ENCODE measurements around the gene SLCO3A1. TPM values are rescaled to one million over a fixed set of nuclear protein-coding genes. Genes with fewer than 3 reads are reported as not detected.

SLCO3A1 gene
- total RNA-seq, 2 experiments from 2014 or later: 8.5 to 40.0 TPM

DNA sequence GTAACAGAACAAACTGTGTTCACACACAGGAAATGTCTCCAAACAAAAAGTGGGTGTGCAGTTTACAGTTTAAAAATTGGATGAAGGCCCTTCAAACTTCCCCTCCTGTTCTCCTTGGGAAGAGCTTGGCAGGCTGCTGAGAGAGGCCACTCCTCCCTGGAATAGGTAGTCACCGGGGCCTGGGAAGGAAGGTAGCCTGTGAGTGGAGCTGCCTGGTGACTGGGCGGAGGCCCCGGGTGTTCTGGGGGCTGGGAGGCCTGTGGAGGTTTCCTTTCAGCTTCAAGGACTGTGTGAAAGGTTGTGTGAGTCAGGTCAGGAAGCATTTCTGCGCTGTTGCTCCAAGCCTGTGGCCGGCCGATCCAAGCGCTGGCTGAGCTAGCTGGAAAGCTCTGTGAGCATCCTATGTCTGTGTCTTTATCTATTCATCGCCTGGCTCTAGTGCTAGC lies 14.1 kb downstream of the SLCO3A1 start:
- POLR2A ChIA-PET: interaction anchor here (0.5 to 1.0 kb wide), 5 partner anchors 13 to 636 kb away, joined by 3 to 4 read pairs (median 3); partner anchors contain the start of gene SLCO3A1
- H3K36me3 ChIP-seq (ENCODE audit: insufficient read depth, low read length): 0 out of 2 replicates have a peak, but pooled peaks cover 3% of the 10 kb centered on the region
- no TSS peak for BruUV-seq (replicated peaks)
- H3K27ac ChIP-seq (ENCODE audit: low read depth, low read length, poor library complexity, severe bottlenecking): no peak overlapping the region
- H3K9me2 ChIP-seq (ENCODE audit: insufficient read depth, low read length): no peaks in the 10 kb centered on the region
- DNase-seq (ENCODE audit: low spot score): no peak
- peaks cover 5% of the 10 kb centered on the region; the same call in 1 of the 2 replicates for H3K9me3 ChIP-seq (ENCODE audit: low read length)
- CTCF ChIA-PET (ENCODE audit: unreplicated experiment): no interaction called here
- no peak overlapping the region for H2AFZ ChIP-seq (ENCODE audit: low read length)
- H3K4me1 ChIP-seq (ENCODE audit: insufficient read depth, low read length, poor library complexity, severe bottlenecking): peaks cover 63% of the 10 kb centered on the region
- no peak overlapping the region for H3K4me3 ChIP-seq (ENCODE audit: low read depth, low read length, poor library complexity, severe bottlenecking)
- peaks cover 20% of the 10 kb centered on the region for H4K20me1 ChIP-seq (ENCODE audit: insufficient read depth, low read length)
- intact Hi-C loops (cut with micrococcal nuclease; ENCODE audit: unreplicated experiment): no loop called here
- no peak for TF ChIP-seq CTCF (conservative IDR thresholded peaks at IDR 0.05; ENCODE audit: low read length)
- no peak for TF ChIP-seq EZH2phosphoT487 (IDR thresholded peaks at IDR 0.05; ENCODE audit: borderline replicate concordance, low read depth, low read length)
- H3K4me2 ChIP-seq (ENCODE audit: low read length): no peak overlapping the region
- H3K79me2 ChIP-seq (ENCODE audit: insufficient read depth, low read depth, low read length): peaks cover 69% of the 10 kb centered on the region; the same call in 1 of the 2 replicates

- no TSS peak for BruUV-seq (replicated peaks)
- TF ChIP-seq CTCF (conservative IDR thresholded peaks at IDR 0.05; ENCODE audit: low read length) (no peak), EZH2phosphoT487 (IDR thresholded peaks at IDR 0.05; ENCODE audit: borderline replicate concordance, low read depth, low read length) (no peak)
- DNase-seq (ENCODE audit: low spot score): no peak
- H3K4me2 ChIP-seq (ENCODE audit: low read length): no peak overlapping the region
- intact Hi-C loops (cut with micrococcal nuclease; ENCODE audit: unreplicated experiment): no loop called here
- H2AFZ ChIP-seq (ENCODE audit: low read length): no peak overlapping the region
- peaks cover 5% of the 10 kb centered on the region; the same call in 1 of the 2 replicates for H3K9me3 ChIP-seq (ENCODE audit: low read length)
- no peaks in the 10 kb centered on the region for H3K9me2 ChIP-seq (ENCODE audit: insufficient read depth, low read length)
- H3K36me3 ChIP-seq (ENCODE audit: insufficient read depth, low read length): peaks cover 18% of the 10 kb centered on the region
- H4K20me1 ChIP-seq (ENCODE audit: insufficient read depth, low read length): no peaks in the 10 kb centered on the region; the same call in 1 of the 2 replicates
- POLR2A ChIA-PET: no interaction called here
- H3K27ac ChIP-seq (ENCODE audit: low read depth, low read length, poor library complexity, severe bottlenecking): no peak overlapping the region
- H3K79me2 ChIP-seq (ENCODE audit: insufficient read depth, low read depth, low read length): peaks cover 37% of the 10 kb centered on the region; the same call in 1 of the 2 replicates
- peaks cover 29% of the 10 kb centered on the region for H3K4me1 ChIP-seq (ENCODE audit: insufficient read depth, low read length, poor library complexity, severe bottlenecking)
- H3K4me3 ChIP-seq (ENCODE audit: low read depth, low read length, poor library complexity, severe bottlenecking): no peak overlapping the region
- CTCF ChIA-PET (ENCODE audit: unreplicated experiment): no interaction called here
Observed at GRCh38 chr15:91870876-91871537, 17.5 kb downstream of the SLCO3A1 start.

DNA sequence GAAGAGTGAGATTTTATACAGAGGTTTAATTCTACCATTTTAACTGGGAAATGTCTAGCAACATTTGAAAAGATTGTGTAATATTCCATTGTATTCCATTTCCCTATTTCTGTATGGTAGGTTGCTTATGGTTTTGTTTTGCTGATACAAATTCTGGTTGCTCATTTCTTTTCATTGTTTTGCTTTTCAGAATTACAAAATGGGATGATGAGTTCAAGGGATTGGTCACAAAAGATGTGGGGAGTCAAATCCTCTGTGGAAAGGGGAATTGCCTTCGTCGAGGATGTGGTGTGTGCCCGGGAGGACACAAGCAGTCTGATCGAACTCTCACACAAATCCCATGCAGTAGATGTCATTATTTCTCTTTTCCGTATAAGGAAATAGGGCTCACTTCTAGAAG lies 18.3 kb downstream of the SLCO3A1 start:
- TF ChIP-seq EZH2phosphoT487 (IDR thresholded peaks at IDR 0.05; ENCODE audit: borderline replicate concordance, low read depth, low read length) (no peak), CTCF (conservative IDR thresholded peaks at IDR 0.05; ENCODE audit: low read length) (no peak)
- Histone ChIP-seq H3K9me3 (ENCODE audit: low read length) (peaks cover 5% of the 10 kb centered on the region; the same call in 1 of the 2 replicates), H3K36me3 (ENCODE audit: insufficient read depth, low read length) (peaks cover 25% of the 10 kb centered on the region), H3K4me2 (ENCODE audit: low read length) (no peak overlapping the region), H4K20me1 (ENCODE audit: insufficient read depth, low read length) (no peaks in the 10 kb centered on the region; the same call in 1 of the 2 replicates), H3K79me2 (ENCODE audit: insufficient read depth, low read depth, low read length) (peaks cover 29% of the 10 kb centered on the region; the same call in 1 of the 2 replicates), H3K4me1 (ENCODE audit: insufficient read depth, low read length, poor library complexity, severe bottlenecking) (peaks cover 21% of the 10 kb centered on the region), H3K27ac (ENCODE audit: low read depth, low read length, poor library complexity, severe bottlenecking) (no peak overlapping the region), H2AFZ (ENCODE audit: low read length) (no peak overlapping the region), H3K4me3 (ENCODE audit: low read depth, low read length, poor library complexity, severe bottlenecking) (no peak overlapping the region), H3K9me2 (ENCODE audit: insufficient read depth, low read length) (no peaks in the 10 kb centered on the region)
- intact Hi-C loops (cut with micrococcal nuclease; ENCODE audit: unreplicated experiment): no loop called here
- DNase-seq (ENCODE audit: low spot score): no peak
- POLR2A ChIA-PET: no interaction called here
- CTCF ChIA-PET (ENCODE audit: unreplicated experiment): no interaction called here
- BruUV-seq (replicated peaks): no TSS peak
